ENCODE data around the gene SLC7A9.
"Not testable (repeated sequence)": the region's sequence is repeated elsewhere in the genome, so short reads cannot be mapped to it uniquely, and the experiment has no call there.

The SLC7A9 gene

GRCh38 chr19:32789429-32789828, 80.1 kb downstream of the SLC7A9 start:
- DNase-seq (ENCODE audit: low spot score): no peak

GRCh38 chr19:32787895-32788294, 81.7 kb downstream of the SLC7A9 start:
- not testable (repeated sequence) for DNase-seq (ENCODE audit: low spot score)

- DNase-seq (ENCODE audit: low spot score): not testable (repeated sequence)
These were observed 82.3 kb downstream of the SLC7A9 start for GRCh38 chr19:32787161-32787813.

- DNase-seq (ENCODE audit: low spot score): not testable (repeated sequence)
These were observed 87.5 kb downstream of the SLC7A9 start for GRCh38 chr19:32782089-32782488.

GRCh38 chr19:32781280-32781679, 88.3 kb downstream of the SLC7A9 start:
- DNase-seq (ENCODE audit: low spot score): no peak
